ENCODE results near the gene GNPTG.

GRCh38 chr16:1347286-1347855, 4.4 kb upstream of the GNPTG start:
- no peak for TF ChIP-seq REST (IDR thresholded peaks at IDR 0.05; ENCODE audit: low read depth, low read length)
- TF ChIP-seq CTCF (IDR thresholded peaks at IDR 0.05), result 0 out of 2 replicates have a peak, but pooled peaks have one; percentile 1
- no peak for TF ChIP-seq IRF3 (IDR thresholded peaks at IDR 0.05; ENCODE audit: low read depth, low read length)
- no peak for TF ChIP-seq USF2 (IDR thresholded peaks at IDR 0.05; ENCODE audit: borderline replicate concordance, low read depth, low read length)
- no peak for TF ChIP-seq SIN3A (IDR thresholded peaks at IDR 0.05; ENCODE audit: borderline replicate concordance, low read depth, low read length)
- no peak for TF ChIP-seq RFX5 (IDR thresholded peaks at IDR 0.05; ENCODE audit: low read length)
- no peak for TF ChIP-seq CHD2 (IDR thresholded peaks at IDR 0.05; ENCODE audit: low read length, partially characterized antibody)
- no peak for TF ChIP-seq POLR2AphosphoS5 (IDR thresholded peaks at IDR 0.05; ENCODE audit: low read depth, low read length)
- TF ChIP-seq EZH2phosphoT487 (IDR thresholded peaks at IDR 0.05; ENCODE audit: borderline replicate concordance, low read depth), result no peak
